H1 (cell line): Measurements from ENCODE around the gene DPH1. TPM values are rescaled to one million over a fixed set of nuclear protein-coding genes. Genes with fewer than 3 reads are reported as not detected.

Experiments used
- CTCF ChIA-PET: fragments of 300-600 bp; sonication (Branson Sonifier 250); formaldehyde crosslinking; loops from one replicate; lab custom pipeline; 2021; ENCODE audit not compliant: partially characterized antibody; lab: Charles Lee
- POLR2A ChIA-PET: fragments of 300-600 bp; sonication (Branson Sonifier 250); formaldehyde crosslinking; loops from one replicate; lab custom pipeline; 2021; ENCODE audit warnings: inconsistent platforms; ENCODE audit not compliant: partially characterized antibody; lab: Charles Lee
- DNase-seq, 2 experiments: peaks; one replicate each; pipeline versions ENCODE4 v3.0.0 to v3.0.0-alpha.2; 2010 to 2022; ENCODE audit warnings: low spot score in 2 of 2, low read depth in 1 of 2, mixed read lengths in 1 of 2
- FAIRE-seq: peaks from 2 replicates; lab custom pipeline; 2011; peaks lifted over from hg19 to GRCh38; lab: Jason Lieb, UNC
- H2AFZ ChIP-seq: 2 replicates; pipeline ENCODE4 v1.8.1; 2012; ENCODE audit warnings: low read length, inconsistent platforms
- H2AK5ac ChIP-seq: 2 replicates; pipeline ENCODE4 v1.6.1; 2013; ENCODE audit warnings: low read depth, low read length
- H2BK120ac ChIP-seq: replicated peaks from 2 replicates; pipeline ENCODE3; 2013; ENCODE audit warnings: low read depth, low read length, inconsistent platforms
- H2BK12ac ChIP-seq: 2 replicates; pipeline ENCODE4 v1.6.1; 2013; ENCODE audit warnings: low read depth, low read length
- H2BK15ac ChIP-seq: 2 replicates; pipeline ENCODE4 v1.6.1; 2013; ENCODE audit warnings: low read length
- H2BK20ac ChIP-seq: 2 replicates; pipeline ENCODE4 v1.6.1; 2013; ENCODE audit warnings: low read length
- H2BK5ac ChIP-seq: 2 replicates; pipeline ENCODE4 v1.6.1; 2013; ENCODE audit warnings: low read depth, low read length
- H3K14ac ChIP-seq: 2 replicates; pipeline ENCODE4 v1.6.1; 2013; ENCODE audit warnings: inconsistent platforms; ENCODE audit not compliant: insufficient read length
- H3K18ac ChIP-seq: 2 replicates; pipeline ENCODE4 v1.6.1; 2013; ENCODE audit warnings: low read length; ENCODE audit errors: extremely low read depth
- H3K23ac ChIP-seq: 2 replicates; pipeline ENCODE4 v1.6.1; 2013; ENCODE audit warnings: inconsistent platforms; ENCODE audit not compliant: insufficient read length
- H3K23me2 ChIP-seq: 2 replicates; pipeline ENCODE4 v1.6.1; 2013; ENCODE audit warnings: low read depth, low read length
- H3K27ac ChIP-seq: 2 replicates; pipeline ENCODE4 v1.6.1; 2011; ENCODE audit warnings: low read depth, low read length, inconsistent platforms
- H3K27me3 ChIP-seq, 4 experiments: replicated peaks in 1 of 4; 1 replicate in 1 of 4; 2 replicates in 3 of 4; pipeline versions ENCODE4 v1.6.1 to v1.8.1; 2011 to 2013; ENCODE audit warnings: low read length in 3 of 4, mild to moderate bottlenecking in 3 of 4, inconsistent platforms in 2 of 4, mixed read lengths in 2 of 4, moderate library complexity in 1 of 4; ENCODE audit not compliant: control insufficient read depth in 3 of 4, insufficient read depth in 3 of 4; ENCODE audit errors: extremely low read depth in 1 of 4
- H3K36me3 ChIP-seq, 4 experiments: 2 replicates each; pipeline versions ENCODE4 v1.6.1 to v1.8.1; 2011 to 2013; ENCODE audit warnings: mild to moderate bottlenecking in 4 of 4, low read length in 3 of 4, moderate library complexity in 2 of 4, control low read depth in 1 of 4, inconsistent platforms in 1 of 4; ENCODE audit not compliant: insufficient read depth in 4 of 4, control insufficient read depth in 2 of 4
- H3K4ac ChIP-seq: replicated peaks from 2 replicates; pipeline ENCODE3; 2013; ENCODE audit warnings: low read length, low read depth, mixed read lengths, inconsistent platforms; ENCODE audit not compliant: insufficient read length
- H3K4me1 ChIP-seq, 4 experiments: replicated peaks in 1 of 4; 1 replicate in 1 of 4; 2 replicates in 3 of 4; pipeline versions ENCODE4 v1.6.1 to v1.8.1; 2011 to 2013; ENCODE audit warnings: low read length in 3 of 4, inconsistent platforms in 2 of 4, mixed read lengths in 1 of 4; ENCODE audit not compliant: insufficient read depth in 4 of 4, control insufficient read depth in 3 of 4
- H3K4me2 ChIP-seq, 2 experiments: 2 replicates each; pipeline versions ENCODE4 v1.6.1 to v1.8.1; 2011 to 2013; ENCODE audit warnings: low read depth in 2 of 2, low read length in 2 of 2, control low read depth in 1 of 2, inconsistent platforms in 1 of 2, mild to moderate bottlenecking in 1 of 2; ENCODE audit not compliant: insufficient read depth in 1 of 2
- H3K4me3 ChIP-seq, 4 experiments: fragments of 200-600, 300-600 bp in 1 of 4; sonication (generic), shearing (Covaris generic), sonication (Bioruptor Twin) in 1 of 4; 2 replicates each; pipeline versions ENCODE4 v1.5.1 to v1.8.1; 2011 to 2016; ENCODE audit warnings: low read length in 4 of 4, low read depth in 3 of 4, control low read depth in 2 of 4, inconsistent platforms in 2 of 4, mild to moderate bottlenecking in 2 of 4, mixed read lengths in 1 of 4, moderate library complexity in 1 of 4; ENCODE audit not compliant: insufficient read depth in 2 of 4; ENCODE audit errors: extremely low read depth in 1 of 4
- H3K56ac ChIP-seq: replicated peaks from 2 replicates; pipeline ENCODE3; 2013; ENCODE audit warnings: low read depth, mild to moderate bottlenecking, mixed read lengths, low read length, inconsistent platforms; ENCODE audit not compliant: insufficient read length
- H3K79me1 ChIP-seq: 2 replicates; pipeline ENCODE4 v1.6.1; 2013; ENCODE audit warnings: low read depth, low read length, control low read depth
- H3K79me2 ChIP-seq, 2 experiments: 2 replicates each; pipeline versions ENCODE4 v1.6.1 to v1.8.1; 2012 to 2013; ENCODE audit warnings: low read length in 2 of 2, mild to moderate bottlenecking in 2 of 2, inconsistent platforms in 1 of 2; ENCODE audit not compliant: insufficient read depth in 2 of 2, control insufficient read depth in 1 of 2
- H3K9ac ChIP-seq, 4 experiments: replicated peaks in 1 of 4; 1 replicate in 1 of 4; 2 replicates in 3 of 4; pipeline versions ENCODE4 v1.6.1 to v1.8.1; 2011 to 2013; ENCODE audit warnings: low read depth in 3 of 4, low read length in 3 of 4, control low read depth in 2 of 4, mild to moderate bottlenecking in 2 of 4, moderate library complexity in 2 of 4, inconsistent platforms in 1 of 4; ENCODE audit errors: extremely low read depth in 1 of 4
- H3K9me3 ChIP-seq, 2 experiments: 2 replicates each; pipeline versions ENCODE4 v1.6.1 to v1.8.1; 2012 to 2013; ENCODE audit warnings: mild to moderate bottlenecking in 2 of 2, moderate library complexity in 2 of 2, control low read depth in 1 of 2, inconsistent platforms in 1 of 2, low read depth in 1 of 2, low read length in 1 of 2, mixed read lengths in 1 of 2; ENCODE audit not compliant: insufficient read depth in 2 of 2
- H4K20me1 ChIP-seq, 2 experiments: replicated peaks in 1 of 2; 2 replicates each; pipeline versions ENCODE3 to v1.8.1; 2011 to 2013; ENCODE audit warnings: inconsistent platforms in 2 of 2, low read length in 2 of 2, mild to moderate bottlenecking in 1 of 2; ENCODE audit not compliant: insufficient read depth in 2 of 2, control insufficient read depth in 1 of 2
- H4K5ac ChIP-seq: 2 replicates; pipeline ENCODE4 v1.6.1; 2013; ENCODE audit warnings: low read length, low read depth, mixed read lengths, inconsistent platforms; ENCODE audit not compliant: insufficient read length
- H4K8ac ChIP-seq: 2 replicates; pipeline ENCODE4 v1.8.0; 2013; ENCODE audit warnings: mild to moderate bottlenecking, moderate library complexity, low read length, inconsistent platforms; ENCODE audit not compliant: insufficient read depth; ENCODE audit errors: extremely low read depth
- H4K91ac ChIP-seq: replicated peaks from 2 replicates; pipeline ENCODE3; 2013; ENCODE audit warnings: low read length, mixed read lengths, inconsistent platforms; ENCODE audit not compliant: insufficient read length
- ASH2L ChIP-seq: fragments of 200-600, 300-600 bp; sonication (generic); IDR thresholded peaks from one replicate; pipeline ENCODE4 v1.7.1; 2017; ENCODE audit warnings: low read length
- BACH1 ChIP-seq: IDR thresholded peaks from 2 replicates; pipeline ENCODE4 v1.6.1; 2012; ENCODE audit warnings: low read length, improper control_type of control experiment
- CEBPB ChIP-seq: IDR thresholded peaks from 2 replicates; pipeline ENCODE4 v1.6.1; 2012; ENCODE audit warnings: low read depth, low read length
- CTBP2 ChIP-seq: IDR thresholded peaks from 2 replicates; pipeline ENCODE4 v1.7.0; 2011; ENCODE audit warnings: borderline replicate concordance, mild to moderate bottlenecking, moderate library complexity, mixed read lengths, low read length; ENCODE audit not compliant: insufficient read depth, insufficient read length
- KDM1A ChIP-seq: fragments of 200-600, 300-600 bp; sonication (generic); IDR thresholded peaks from 2 replicates; pipeline ENCODE4 v1.7.1; 2016; ENCODE audit warnings: mild to moderate bottlenecking, low read length, borderline replicate concordance
- NRF1 ChIP-seq: IDR thresholded peaks from 2 replicates; pipeline ENCODE4 v1.6.1; 2011; ENCODE audit warnings: mild to moderate bottlenecking, low read depth, low read length, improper control_type of control experiment
- PHF8 ChIP-seq: fragments of 200-600 bp; sonication (generic); conservative IDR thresholded peaks from 2 replicates; pipeline ENCODE4 v1.7.1; 2012; ENCODE audit warnings: low read depth, mild to moderate bottlenecking, inconsistent platforms, low read length, moderate library complexity
- POU5F1 ChIP-seq: IDR thresholded peaks from 2 replicates; pipeline ENCODE4 v1.6.1; 2011; ENCODE audit warnings: low read depth, mild to moderate bottlenecking, low read length, moderate library complexity
- SAP30 ChIP-seq: fragments of 300-600 bp; sonication (generic); IDR thresholded peaks from 2 replicates; pipeline ENCODE4 v1.7.1; 2012; ENCODE audit warnings: low read length, moderate library complexity, mild to moderate bottlenecking, inconsistent platforms; ENCODE audit not compliant: insufficient read depth, insufficient replicate concordance
- SIRT6 ChIP-seq: IDR thresholded peaks from one replicate; pipeline ENCODE4 v1.7.1; 2012; ENCODE audit warnings: low read length, inconsistent platforms
- SP2 ChIP-seq: IDR thresholded peaks from 2 replicates; pipeline ENCODE4 v1.6.1; 2012; ENCODE audit warnings: mild to moderate bottlenecking, low read length, inconsistent platforms
- TAF1 ChIP-seq: IDR thresholded peaks from 2 replicates; pipeline ENCODE4 v1.6.1; 2011; ENCODE audit warnings: mild to moderate bottlenecking, low read depth, low read length
- ZNF274 ChIP-seq: IDR thresholded peaks from 2 replicates; pipeline ENCODE4 v1.7.0; 2012; ENCODE audit warnings: low read length, borderline replicate concordance; ENCODE audit errors: extremely low read depth
- WGBS, 2 experiments: shearing (Covaris generic) in 1 of 2; methylation state at CpG; one replicate each; pipeline versions ENCODE4 v1.1.6 to v1.1.7; 2013 to 2015; ENCODE audit warnings: low lambda C conversion rate in 2 of 2, mixed read lengths in 2 of 2, inconsistent platforms in 1 of 2, low coverage in 1 of 2, missing lambda C conversion rate in 1 of 2; ENCODE audit not compliant: insufficient replicate concordance in 2 of 2, insufficient coverage in 1 of 2, insufficient read length in 1 of 2; ENCODE audit errors: extremely low coverage in 1 of 2, missing lambda C conversion rate in 1 of 2; 5-methylcytosine and 5-hydroxymethylcytosine counted together
- polyA plus RNA-seq, 7 experiments: library from polyadenylated mRNA; depleted of rRNA in 3 of 7; stranded (reverse) in 5 of 7; unstranded in 2 of 7; fragments of >200 nt in 5 of 7; fragments of 200-250 nt in 2 of 7; gene quantifications; 1 replicate in 5 of 7; 2 replicates in 1 of 7; 4 replicates in 1 of 7; pipeline versions ENCODE4 v1.2.1 to v1.2.3, GENCODE V29; 2011 to 2013; ENCODE audit warnings: missing spikeins in 2 of 7, mixed read lengths in 2 of 7
- total RNA-seq: library from RNA; stranded (reverse); fragmentation: NEBNext Ultra II Directional; extraction: Animal tissue kit (Norgen Biotek cat#: 25700); gene quantifications from 2 replicates; pipeline ENCODE4 v1.2.1, GENCODE V29; 2021

The DPH1 gene
- total and polyA plus RNA-seq, 2 of the 8 experiments (the other 6 are each of a cell fraction or from before 2014, with no cell fraction given), result 24.9 to 30.0 TPM

GRCh38 chr17:2064520-2064971 is 34.6 kb downstream of the DPH1 start:
- no peak overlapping the region for H2AK5ac ChIP-seq
- peaks cover 6 to 8% of the 10 kb centered on the region in 2 experiments for H4K20me1 ChIP-seq
- no peak overlapping the region for H3K27ac ChIP-seq
- H3K4ac ChIP-seq, result no peak overlapping the region
- POLR2A ChIA-PET, result interaction anchor here (1.0 kb wide), 1 partner anchor 108 kb away, joined by 3 read pairs; no protein-coding TSS in a partner anchor
- peaks cover 0 to 13% (median 9%) of the 10 kb centered on the region in 4 experiments; a peak in 6 of 7 replicates for H3K4me1 ChIP-seq
- no peaks in the 10 kb centered on the region for H3K79me2 ChIP-seq
- WGBS, 2 experiments, result 89% methylated on average over 6 of the region's 6 CpGs; no CpG with 5 or more reads in 1 of the 2 experiments
- H4K8ac ChIP-seq, result 0 out of 2 replicates have a peak overlapping the region, but pooled peaks have one; percentile 22
- no peak overlapping the region for H3K14ac ChIP-seq
- no peaks in the 10 kb centered on the region for H3K23me2 ChIP-seq
- H2AFZ ChIP-seq, result no peak overlapping the region
- no peaks in the 10 kb centered on the region for H3K79me1 ChIP-seq
- H3K4me3 ChIP-seq, result no peak overlapping the region
- 0 out of 2 replicates have a peak overlapping the region, but pooled peaks have one; percentile 10 for H2BK5ac ChIP-seq
- 0 out of 7 replicates have a peak overlapping the region, but pooled peaks of 1 of the 4 experiments have one; percentile 4 for H3K9ac ChIP-seq
- H3K56ac ChIP-seq, result no peak overlapping the region
- H2BK20ac ChIP-seq, result no peak overlapping the region
- CTCF ChIA-PET, result interaction anchor here (0.7 to 7.6 kb wide), 26 partner anchors 7 to 218 kb away, joined by 3 to 58 read pairs (median 4); partner anchors contain the start of gene HIC1
- H3K27me3 ChIP-seq, result peaks cover 0 to 17% (median 11%) of the 10 kb centered on the region in 4 experiments; a peak in 5 of 7 replicates
- no peak overlapping the region for H4K91ac ChIP-seq
- H2BK12ac ChIP-seq, result 0 out of 2 replicates have a peak overlapping the region, but pooled peaks have one; percentile 39
- H2BK120ac ChIP-seq, result no peak overlapping the region
- no peak overlapping the region for H3K23ac ChIP-seq
- no peak overlapping the region for H3K4me2 ChIP-seq
- FAIRE-seq (no peak), DNase-seq (no peak)
- H4K5ac ChIP-seq, result no peak overlapping the region
- peaks cover 0 to 4% (median 0%) of the 10 kb centered on the region in 4 experiments; a peak in 1 of 8 replicates for H3K36me3 ChIP-seq
- H3K9me3 ChIP-seq, result no peaks in the 10 kb centered on the region
- no peak overlapping the region for H3K18ac ChIP-seq
- H2BK15ac ChIP-seq, result no peak overlapping the region
- TF ChIP-seq ZNF274 (no peak), CTBP2 (no peak), ASH2L (no peak), POU5F1 (no peak), SAP30 (no peak), SIRT6 (no peak), NRF1 (no peak), SP2 (no peak), CEBPB (no peak), BACH1 (no peak), KDM1A (no peak), TAF1 (no peak), PHF8 (no peak)
